A549 (cell line): ENCODE data around the gene CREB1. TPM values are rescaled to one million over a fixed set of nuclear protein-coding genes. Genes with fewer than 3 reads are reported as not detected.

Experiments used
- ATAC-seq, 2 experiments: fragments of 200-7000 bp in 1 of 2; fragments of >200 bp in 1 of 2; cut with Nextera tagmentation in 1 of 2; cut with Tn5 transposase in 1 of 2; 3 replicates each; pipeline versions ENCODE4 v1.8.0 to v1.9.1; 2018 to 2020; ENCODE audit warnings: mild to moderate bottlenecking in 1 of 2, moderate library complexity in 1 of 2
- CTCF ChIA-PET: fragments of 300-600 bp; sonication (Branson Sonifier 250); formaldehyde crosslinking; extraction: SDS; loops from one replicate; lab custom pipeline; 2021; ENCODE audit warnings: antibody characterized with exemption, inconsistent platforms; lab: Yijun Ruan, JAX
- POLR2A ChIA-PET: fragments of 350-600 bp; formaldehyde crosslinking; extraction: SDS; loops from one replicate; lab custom pipeline; 2021; ENCODE audit warnings: antibody characterized with exemption, inconsistent platforms; lab: Yijun Ruan, JAX
- DNase-seq, 2 experiments: peaks; one replicate each; pipeline versions ENCODE4 v3.0.0 to v3.0.0-alpha.2; 2011 to 2016; ENCODE audit warnings: low read depth in 1 of 2, low spot score in 1 of 2
- FAIRE-seq: peaks from 2 replicates; lab custom pipeline; 2011; peaks lifted over from hg19 to GRCh38; lab: Jason Lieb, UNC
- H3K27ac ChIP-seq, 2 experiments: fragments of >200 bp; sonication (Bioruptor Twin); formaldehyde crosslinking; 3 replicates each; pipeline ENCODE4 v1.5.1; 2016 to 2017
- H3K4me1 ChIP-seq: fragments of >200 bp; sonication (Bioruptor Twin); formaldehyde crosslinking; 3 replicates; pipeline ENCODE4 v1.6.1; 2016
- H3K4me2 ChIP-seq: fragments of >200 bp; sonication (Bioruptor Twin); formaldehyde crosslinking; 3 replicates; pipeline ENCODE4 v1.6.1; 2016
- H3K4me3 ChIP-seq: fragments of >200 bp; sonication (Bioruptor Twin); formaldehyde crosslinking; 3 replicates; pipeline ENCODE4 v1.5.1; 2016
- H3K9me3 ChIP-seq: fragments of >200 bp; sonication (Bioruptor Twin); formaldehyde crosslinking; 3 replicates; pipeline ENCODE4 v1.6.1; 2016
- CHD2 ChIP-seq: fragments of 150-350 bp; IDR thresholded peaks from 2 replicates; pipeline ENCODE4 v1.6.1; 2014; ENCODE audit warnings: low read length; ENCODE audit not compliant: partially characterized antibody
- CHD4 ChIP-seq: fragments of 200-600 bp; sonication (generic); IDR thresholded peaks from 2 replicates; pipeline ENCODE4 v1.6.1; 2016; ENCODE audit warnings: antibody characterized with exemption, mild to moderate bottlenecking, borderline replicate concordance
- E2F6 ChIP-seq: IDR thresholded peaks from 2 replicates; pipeline ENCODE4 v1.6.1; 2012; ENCODE audit warnings: low read depth, borderline replicate concordance
- EHMT2 ChIP-seq: fragments of 200-600 bp; sonication (generic); IDR thresholded peaks from 2 replicates; pipeline ENCODE4 v1.6.1; 2016; ENCODE audit warnings: antibody characterized with exemption, low read depth, mild to moderate bottlenecking, moderate library complexity
- GATA3 ChIP-seq: IDR thresholded peaks from 2 replicates; pipeline ENCODE4 v1.6.1; 2012; ENCODE audit warnings: borderline replicate concordance
- HMGXB4 ChIP-seq: fragments of 250-450 bp; sonication (Bioruptor Pico); IDR thresholded peaks from 2 replicates; pipeline ENCODE4 v1.5.0; 2021; ENCODE audit warnings: mild to moderate bottlenecking, moderate library complexity, borderline replicate concordance
- HOXA7 ChIP-seq: fragments of 250-450 bp; sonication (Bioruptor Pico); IDR thresholded peaks from 2 replicates; pipeline ENCODE4 v1.5.0; 2020; ENCODE audit warnings: mild to moderate bottlenecking, moderate library complexity
- JUN ChIP-seq, 2 experiments: fragments of >200 bp; sonication (Bioruptor Twin); formaldehyde crosslinking; IDR thresholded peaks; 2 replicates in 1 of 2; 3 replicates in 1 of 2; pipeline ENCODE4 v1.6.1; 2016 to 2017
- KDM5A ChIP-seq: fragments of 200-600 bp; sonication (generic); IDR thresholded peaks from 2 replicates; pipeline ENCODE4 v1.6.1; 2016; ENCODE audit warnings: antibody characterized with exemption, mild to moderate bottlenecking
- MAX ChIP-seq: IDR thresholded peaks from 2 replicates; pipeline ENCODE4 v1.6.1; 2012
- MYC ChIP-seq: IDR thresholded peaks from 2 replicates; pipeline ENCODE4 v1.6.1; 2012; ENCODE audit warnings: mild to moderate bottlenecking, inconsistent platforms, low read length, improper control_type of control experiment, borderline replicate concordance
- NFE2L2 ChIP-seq: fragments of 150-350 bp; conservative IDR thresholded peaks from 2 replicates; pipeline ENCODE4 v1.6.1; 2014; ENCODE audit warnings: low read length
- PHF8 ChIP-seq: fragments of 200-600 bp; sonication (generic); IDR thresholded peaks from 2 replicates; pipeline ENCODE4 v1.6.1; 2016; ENCODE audit warnings: low read depth, mild to moderate bottlenecking, antibody characterized with exemption, moderate library complexity, borderline replicate concordance
- POLR2A ChIP-seq: IDR thresholded peaks from 2 replicates; pipeline ENCODE4 v1.6.1; 2012; ENCODE audit warnings: mild to moderate bottlenecking, low read length
- POLR2AphosphoS2 ChIP-seq: conservative IDR thresholded peaks from 2 replicates; pipeline ENCODE4 v1.6.1; 2012; ENCODE audit warnings: low read length, improper control_type of control experiment, inconsistent platforms
- RAD21 ChIP-seq, 2 experiments: fragments of >200 bp in 1 of 2; sonication (Bioruptor Twin) in 1 of 2; formaldehyde crosslinking in 1 of 2; IDR thresholded peaks in 1 of 2; conservative IDR thresholded peaks in 1 of 2; 2 replicates in 1 of 2; 3 replicates in 1 of 2; pipeline ENCODE4 v1.6.1; 2012 to 2018; ENCODE audit warnings: inconsistent platforms in 1 of 2
- SMC3 ChIP-seq: fragments of >200 bp; sonication (Bioruptor Twin); formaldehyde crosslinking; IDR thresholded peaks from 3 replicates; pipeline ENCODE4 v1.6.1; 2018; ENCODE audit warnings: inconsistent platforms
- TP53 ChIP-seq: fragments of 250-450 bp; sonication (Bioruptor Pico); IDR thresholded peaks from 2 replicates; pipeline ENCODE4 v1.5.0; 2021; ENCODE audit warnings: mild to moderate bottlenecking, moderate library complexity
- ZSCAN20 ChIP-seq: fragments of 250-450 bp; sonication (Bioruptor Pico); IDR thresholded peaks from 2 replicates; pipeline ENCODE4 v1.8.0; 2022; ENCODE audit warnings: mild to moderate bottlenecking, moderate library complexity
- WGBS: methylation state at CpG from one replicate; pipeline ENCODE4 v1.1.6; 2017; ENCODE audit errors: missing lambda C conversion rate; 5-methylcytosine and 5-hydroxymethylcytosine counted together
- polyA minus RNA-seq: library from RNA; depleted of rRNA, polyadenylated mRNA; stranded (reverse); fragments of >200 nt; gene quantifications from 2 replicates; pipeline ENCODE4 v1.2.3, GENCODE V29; 2011; rRNA and poly(A)+ RNA removed
- polyA plus RNA-seq, 4 experiments: library from polyadenylated mRNA; depleted of rRNA in 3 of 4; stranded (reverse); fragments of >200 nt; fragmentation: RNase III in 1 of 4; extraction: RNeasy Plus Mini Kit Qiagen cat#74134 plus additional on column Dnase treatment in 1 of 4; gene quantifications; 2 replicates in 3 of 4; 3 replicates in 1 of 4; pipeline ENCODE4 v1.2.3, GENCODE V29; 2011 to 2017
- TF ChIP-seq, protein P1 (sequence below): fragments of >200 bp; sonication (Bioruptor Twin); formaldehyde crosslinking; IDR thresholded peaks from 3 replicates; pipeline ENCODE4 v1.6.1; 2016
- TF ChIP-seq, protein P2 (sequence below): fragments of 450-650 bp; IDR thresholded peaks from 2 replicates; pipeline ENCODE4 v1.6.1; 2014; ENCODE audit warnings: antibody characterized with exemption
- TF ChIP-seq, protein P3 (sequence below): IDR thresholded peaks from 2 replicates; pipeline ENCODE4 v1.6.1; 2012

The CREB1 gene
- polyA plus RNA-seq (2011; rRNA removed) (42.4 and 42.5 TPM in 2 replicates), polyA plus RNA-seq (2017; fragmentation: RNase III; extraction: RNeasy Plus Mini Kit Qiagen cat#74134 plus additional on column Dnase treatment) (14.3 to 14.7 TPM (median 14.6 TPM) in 3 replicates), polyA minus RNA-seq (128 and 198 TPM in 2 replicates)
- 16.1 and 22.3 TPM in 2 replicates for polyA plus RNA-seq (2012; cell fraction: cytosol; rRNA removed)
- polyA plus RNA-seq (2012; cell fraction: nucleus; rRNA removed) = 8.7 and 10.5 TPM in 2 replicates

- Histone ChIP-seq H3K4me2 (peak within 1 kb of the TSS; percentile 84), H3K9me3 (no peaks in the 10 kb centered on the region), H3K4me1 (peaks cover 39% of the 10 kb centered on the region), H3K4me3 (peak within 1 kb of the TSS; percentile 75), H3K27ac (peak within 1 kb of the TSS; percentile 90 to 97)
- 1% methylated on average over 64 of the region's 92 CpGs for WGBS
- TF ChIP-seq KDM5A (no peak), MYC (no peak), TP53 (no peak), HOXA7 (CRISPR knock-in tag) (no peak), RAD21 (conservative IDR thresholded peaks at IDR 0.05 in 1 of 2, IDR thresholded peaks at IDR 0.05 in 1 of 2) (no peak; a peak in 1 of 5 replicates), E2F6 (peak; percentile 60; the same call in 1 of the 2 replicates), CHD4 (no peak), GATA3 (no peak), JUN (IDR thresholded peaks at IDR 0.05) (peak; percentile 68 to 71; a peak in 4 of 5 replicates), POLR2AphosphoS2 (no peak), PHF8 (peak; percentile 75; the same call in 1 of the 2 replicates), MAX (peak; percentile 37), POLR2A (peak; percentile 82), EHMT2 (no peak), HMGXB4 (0 out of 2 replicates have a peak, but pooled peaks have one; percentile 65), SMC3 (peak; percentile 23; the same call in 1 of the 3 replicates), CHD2 (no peak), ZSCAN20 (CRISPR knock-in tag) (no peak), NFE2L2 (no peak)
- TF ChIP-seq, protein P1, sequence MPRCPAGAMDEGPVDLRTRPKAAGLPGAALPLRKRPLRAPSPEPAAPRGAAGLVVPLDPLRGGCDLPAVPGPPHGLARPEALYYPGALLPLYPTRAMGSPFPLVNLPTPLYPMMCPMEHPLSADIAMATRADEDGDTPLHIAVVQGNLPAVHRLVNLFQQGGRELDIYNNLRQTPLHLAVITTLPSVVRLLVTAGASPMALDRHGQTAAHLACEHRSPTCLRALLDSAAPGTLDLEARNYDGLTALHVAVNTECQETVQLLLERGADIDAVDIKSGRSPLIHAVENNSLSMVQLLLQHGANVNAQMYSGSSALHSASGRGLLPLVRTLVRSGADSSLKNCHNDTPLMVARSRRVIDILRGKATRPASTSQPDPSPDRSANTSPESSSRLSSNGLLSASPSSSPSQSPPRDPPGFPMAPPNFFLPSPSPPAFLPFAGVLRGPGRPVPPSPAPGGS = peak; percentile 60; the same call in 2 of the 3 replicates
- TF ChIP-seq, protein P2, sequence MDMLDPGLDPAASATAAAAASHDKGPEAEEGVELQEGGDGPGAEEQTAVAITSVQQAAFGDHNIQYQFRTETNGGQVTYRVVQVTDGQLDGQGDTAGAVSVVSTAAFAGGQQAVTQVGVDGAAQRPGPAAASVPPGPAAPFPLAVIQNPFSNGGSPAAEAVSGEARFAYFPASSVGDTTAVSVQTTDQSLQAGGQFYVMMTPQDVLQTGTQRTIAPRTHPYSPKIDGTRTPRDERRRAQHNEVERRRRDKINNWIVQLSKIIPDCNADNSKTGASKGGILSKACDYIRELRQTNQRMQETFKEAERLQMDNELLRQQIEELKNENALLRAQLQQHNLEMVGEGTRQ = no peak
- TF ChIP-seq, protein P3, sequence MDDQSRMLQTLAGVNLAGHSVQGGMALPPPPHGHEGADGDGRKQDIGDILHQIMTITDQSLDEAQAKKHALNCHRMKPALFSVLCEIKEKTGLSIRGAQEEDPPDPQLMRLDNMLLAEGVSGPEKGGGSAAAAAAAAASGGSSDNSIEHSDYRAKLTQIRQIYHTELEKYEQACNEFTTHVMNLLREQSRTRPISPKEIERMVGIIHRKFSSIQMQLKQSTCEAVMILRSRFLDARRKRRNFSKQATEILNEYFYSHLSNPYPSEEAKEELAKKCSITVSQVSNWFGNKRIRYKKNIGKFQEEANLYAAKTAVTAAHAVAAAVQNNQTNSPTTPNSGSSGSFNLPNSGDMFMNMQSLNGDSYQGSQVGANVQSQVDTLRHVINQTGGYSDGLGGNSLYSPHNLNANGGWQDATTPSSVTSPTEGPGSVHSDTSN = peak; percentile 45; the same call in 1 of the 2 replicates
- DNase-seq = peak; percentile 86 to 98
- FAIRE-seq = no peak
- ChIA-PET CTCF (interaction anchor here (1.0 to 1.2 kb wide), 4 partner anchors 25 to 729 kb away, joined by 3 read pairs; no protein-coding TSS in a partner anchor), POLR2A (interaction anchor here (0.6 to 2.1 kb wide), 24 partner anchors 10 to 764 kb away, joined by 3 to 34 read pairs (median 4); partner anchors contain the start of genes CCNYL1, FASTKD2, KLF7 and MDH1B)
- peak; percentile 88 to 96 for ATAC-seq
Observed at GRCh38 chr2:207529330-207530159, at the start of gene CREB1. TSS of gene CREB1 (plus strand) at chr2:207529962. CDS start at chr2:207555636, 25,674 bp downstream.
